Transverse colon (tissue), 4 donors: ENCODE results near the gene ZNF462. TPM values are rescaled to one million over a fixed set of nuclear protein-coding genes. Genes with fewer than 3 reads are reported as not detected.
"Not testable (repeated sequence)": the region's sequence is repeated elsewhere in the genome, so short reads cannot be mapped to it uniquely, and the experiment has no call there.

Experiments
- DNase-seq: peaks from one replicate; pipeline ENCODE4 v3.0.0-alpha.2; 2019
- H3K27ac ChIP-seq, 4 donors: fragments of 200-600 bp; sonication (generic); 2 replicates each; pipeline ENCODE4 v1.5.1; 2016 to 2018; ENCODE audit warnings: inconsistent platforms in 4 of 4
- H3K27me3 ChIP-seq: fragments of 200-600 bp; sonication (generic); 2 replicates; pipeline ENCODE4 v1.5.1; 2017; ENCODE audit warnings: inconsistent platforms
- H3K36me3 ChIP-seq, 4 donors: fragments of 200-600 bp; sonication (generic); 2 replicates each; pipeline ENCODE4 v1.5.1; 2017 to 2019; ENCODE audit warnings: inconsistent platforms in 4 of 4
- H3K4me1 ChIP-seq, 4 donors: fragments of 200-600 bp; sonication (generic); 2 replicates each; pipeline ENCODE4 v1.5.1; 2017 to 2020; ENCODE audit warnings: inconsistent platforms in 4 of 4
- H3K4me3 ChIP-seq, 4 donors: fragments of 200-600 bp; sonication (generic); 1 replicate in 1 of 4; 2 replicates in 3 of 4; pipeline versions ENCODE4 v1.5.1 to v1.6.1; 2017 to 2019; ENCODE audit warnings: inconsistent platforms in 4 of 4
- H3K9me3 ChIP-seq, 2 donors: fragments of 200-600 bp; sonication (generic); 2 replicates each; pipeline ENCODE4 v1.5.1; 2017 to 2019; ENCODE audit warnings: inconsistent platforms in 2 of 2
- EP300 ChIP-seq: sonication (generic); formaldehyde crosslinking; IDR thresholded peaks from one replicate; pipeline ENCODE4 v1.6.1; 2017; ENCODE audit warnings: antibody characterized with exemption, low read depth
- POLR2A ChIP-seq: fragments of 450-650 bp; IDR thresholded peaks from one replicate; pipeline ENCODE4 v1.6.1; 2016; ENCODE audit warnings: antibody characterized with exemption, mild to moderate bottlenecking, moderate library complexity
- POLR2AphosphoS5 ChIP-seq, 3 donors: sonication (generic); formaldehyde crosslinking; IDR thresholded peaks; one replicate each; pipeline ENCODE4 v1.6.1; 2016; ENCODE audit warnings: antibody characterized with exemption in 3 of 3
- WGBS, 2 donors: methylation state at CpG; one replicate each; pipeline ENCODE4 v1.1.5; 2018; ENCODE audit warnings: low coverage in 1 of 2; 5-methylcytosine and 5-hydroxymethylcytosine counted together
- in situ Hi-C, 4 donors: fragments of 200-750 bp; cut with MboI; loops; one replicate each; pipeline versions ENCODE4 v1.15.0 to v1.15.1; 2017; ENCODE audit warnings: low sequenced_read_pairs in 3 of 4, low pct_ligation_motif_present in 1 of 4, low pct_unique_long_range_greater_than_20kb in 1 of 4
- intact Hi-C: fragments of 100-400 bp; cut with DNase I; formaldehyde crosslinking; loops from one replicate; pipeline ENCODE4 v1.15.1; 2023; ENCODE audit warnings: low total_unique reads
- total RNA-seq, 4 donors: library from RNA; depleted of rRNA; stranded (reverse); fragments of >200 nt; gene quantifications; one replicate each; pipeline ENCODE4 v1.1.0, GENCODE V29; 2016
- TF ChIP-seq, protein P1 (sequence below), 5 experiments: fragments of 200-600 bp in 3 of 5; fragments of 450-650 bp in 2 of 5; sonication (generic) in 3 of 5; IDR thresholded peaks; 1 replicate in 2 of 5; 2 replicates in 3 of 5; pipeline ENCODE4 v1.5.1; 2016 to 2017; ENCODE audit warnings: antibody characterized with exemption in 5 of 5, inconsistent platforms in 3 of 5, mild to moderate bottlenecking in 2 of 5, moderate library complexity in 1 of 5

Gene ZNF462
- total RNA-seq, 4 donors from 2014 or later, result 17.5 to 28.7 (median 22.9) TPM

GRCh38 chr9:106982636-106983035, 119.7 kb downstream of the ZNF462 start:
- DNase-seq, result no peak
- Histone ChIP-seq H3K9me3 (no peaks in the 10 kb centered on the region), H3K27ac (no peak overlapping the region), H3K4me3 (no peak overlapping the region), H3K4me1 (no peaks in the 10 kb centered on the region), H3K36me3 (peaks cover 0 to 4% (median 2%) of the 10 kb centered on the region in 4 donors), H3K27me3 (no peaks in the 10 kb centered on the region)
- 91% methylated on average over 5 to 9 of the region's 9 CpGs for WGBS, 2 donors
- intact Hi-C loops (no loop called here), in situ Hi-C loops (no loop called here)
- TF ChIP-seq POLR2AphosphoS5 (IDR thresholded peaks at IDR 0.05) (no peak), POLR2A (no peak), EP300 (no peak)
- TF ChIP-seq, protein P1, sequence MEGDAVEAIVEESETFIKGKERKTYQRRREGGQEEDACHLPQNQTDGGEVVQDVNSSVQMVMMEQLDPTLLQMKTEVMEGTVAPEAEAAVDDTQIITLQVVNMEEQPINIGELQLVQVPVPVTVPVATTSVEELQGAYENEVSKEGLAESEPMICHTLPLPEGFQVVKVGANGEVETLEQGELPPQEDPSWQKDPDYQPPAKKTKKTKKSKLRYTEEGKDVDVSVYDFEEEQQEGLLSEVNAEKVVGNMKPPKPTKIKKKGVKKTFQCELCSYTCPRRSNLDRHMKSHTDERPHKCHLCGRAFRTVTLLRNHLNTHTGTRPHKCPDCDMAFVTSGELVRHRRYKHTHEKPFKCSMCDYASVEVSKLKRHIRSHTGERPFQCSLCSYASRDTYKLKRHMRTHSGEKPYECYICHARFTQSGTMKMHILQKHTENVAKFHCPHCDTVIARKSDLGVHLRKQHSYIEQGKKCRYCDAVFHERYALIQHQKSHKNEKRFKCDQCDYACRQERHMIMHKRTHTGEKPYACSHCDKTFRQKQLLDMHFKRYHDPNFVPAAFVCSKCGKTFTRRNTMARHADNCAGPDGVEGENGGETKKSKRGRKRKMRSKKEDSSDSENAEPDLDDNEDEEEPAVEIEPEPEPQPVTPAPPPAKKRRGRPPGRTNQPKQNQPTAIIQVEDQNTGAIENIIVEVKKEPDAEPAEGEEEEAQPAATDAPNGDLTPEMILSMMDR (IDR thresholded peaks at IDR 0.05), result no peak

GRCh38 chr9:106983346-106983745, 120.4 kb downstream of the ZNF462 start:
- in situ Hi-C loops, result no loop called here
- TF ChIP-seq, protein P1 (IDR thresholded peaks at IDR 0.05), result no peak
- TF ChIP-seq POLR2A, result no peak
- no peak for TF ChIP-seq EP300
- Histone ChIP-seq H3K27me3 (no peaks in the 10 kb centered on the region), H3K4me1 (no peaks in the 10 kb centered on the region), H3K4me3 (no peak overlapping the region), H3K9me3 (no peaks in the 10 kb centered on the region), H3K36me3 (peaks cover 0 to 9% (median 2%) of the 10 kb centered on the region in 4 donors), H3K27ac (no peak overlapping the region)
- no peak for DNase-seq
- WGBS, 2 donors, result 67 to 82% methylated on average over 2 of the region's 2 CpGs
- intact Hi-C loops, result no loop called here

DNA sequence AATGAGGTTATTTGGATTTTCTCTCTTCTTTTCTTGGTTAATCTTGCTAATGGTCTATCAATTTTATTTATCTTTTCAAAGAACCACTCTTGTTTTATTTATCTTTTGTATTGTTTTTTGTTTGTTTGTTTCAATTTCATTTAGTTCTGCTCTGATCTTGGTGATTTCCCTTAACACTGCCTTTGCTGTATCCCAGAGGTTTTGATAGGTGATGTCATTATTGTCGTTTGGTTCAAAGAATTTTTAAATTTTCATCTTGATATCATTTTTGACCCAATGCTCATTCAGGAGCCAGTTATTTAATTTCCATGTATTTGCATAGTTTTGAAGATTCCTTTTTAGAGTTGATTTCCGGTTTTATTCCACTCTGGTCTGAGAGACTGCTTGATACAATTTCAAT, 126.9 kb downstream of the ZNF462 start:
- H3K9me3 ChIP-seq, DNase-seq, in situ Hi-C loops, intact Hi-C loops, H3K27ac ChIP-seq, H3K27me3 ChIP-seq, H3K4me3 ChIP-seq: not testable (repeated sequence)
- H3K36me3 ChIP-seq, result peaks cover 0 to 16% (median 2%) of the 10 kb centered on the region in 4 donors
- peaks cover 0 to 13% (median 3%) of the 10 kb centered on the region in 4 donors for H3K4me1 ChIP-seq
- 89 to 100% methylated on average over 2 of the region's 2 CpGs for WGBS, 2 donors

GRCh38 chr9:106992186-106992585, 129.2 kb downstream of the ZNF462 start:
- DNase-seq, result no peak
- H3K9me3 ChIP-seq, result no peaks in the 10 kb centered on the region
- 91 to 94% methylated on average over 5 of the region's 5 CpGs for WGBS, 2 donors
- no peak overlapping the region for H3K4me3 ChIP-seq
- intact Hi-C loops, result no loop called here
- peaks cover 0 to 12% (median 1%) of the 10 kb centered on the region in 4 donors for H3K36me3 ChIP-seq
- TF ChIP-seq POLR2AphosphoS5 (IDR thresholded peaks at IDR 0.05), result no peak
- TF ChIP-seq POLR2A, result no peak
- TF ChIP-seq, protein P1 (IDR thresholded peaks at IDR 0.05), result no peak
- no peak for TF ChIP-seq EP300
- H3K27me3 ChIP-seq, result no peaks in the 10 kb centered on the region
- in situ Hi-C loops, result no loop called here
- peaks cover 0 to 13% (median 3%) of the 10 kb centered on the region in 4 donors for H3K4me1 ChIP-seq
- H3K27ac ChIP-seq, result no peak overlapping the region

GRCh38 chr9:106993603-106994002, 130.6 kb downstream of the ZNF462 start:
- Histone ChIP-seq H3K4me3 (no peak overlapping the region), H3K4me1 (peaks cover 0 to 13% (median 3%) of the 10 kb centered on the region in 4 donors), H3K27me3 (no peaks in the 10 kb centered on the region), H3K9me3 (no peaks in the 10 kb centered on the region), H3K27ac (no peak overlapping the region), H3K36me3 (peaks cover 0 to 4% (median 1%) of the 10 kb centered on the region in 4 donors)
- no peak for TF ChIP-seq EP300
- no peak for TF ChIP-seq POLR2AphosphoS5 (IDR thresholded peaks at IDR 0.05)
- TF ChIP-seq, protein P1 (IDR thresholded peaks at IDR 0.05), result no peak
- TF ChIP-seq POLR2A, result no peak
- no peak for DNase-seq
- intact Hi-C loops, result no loop called here
- in situ Hi-C loops, result no loop called here
- WGBS, 2 donors, result 84 to 100% methylated on average over 1 of the region's 1 CpG
